ENCODE results near the gene ZC3H12C.

ZC3H12C gene

GRCh38 chr11:110077346-110077745 lies 15.8 kb upstream of the ZC3H12C start:
- no peak for DNase-seq

GRCh38 chr11:110077831-110078325 lies 15.3 kb upstream of the ZC3H12C start:
- DNase-seq, result no peak

DNA sequence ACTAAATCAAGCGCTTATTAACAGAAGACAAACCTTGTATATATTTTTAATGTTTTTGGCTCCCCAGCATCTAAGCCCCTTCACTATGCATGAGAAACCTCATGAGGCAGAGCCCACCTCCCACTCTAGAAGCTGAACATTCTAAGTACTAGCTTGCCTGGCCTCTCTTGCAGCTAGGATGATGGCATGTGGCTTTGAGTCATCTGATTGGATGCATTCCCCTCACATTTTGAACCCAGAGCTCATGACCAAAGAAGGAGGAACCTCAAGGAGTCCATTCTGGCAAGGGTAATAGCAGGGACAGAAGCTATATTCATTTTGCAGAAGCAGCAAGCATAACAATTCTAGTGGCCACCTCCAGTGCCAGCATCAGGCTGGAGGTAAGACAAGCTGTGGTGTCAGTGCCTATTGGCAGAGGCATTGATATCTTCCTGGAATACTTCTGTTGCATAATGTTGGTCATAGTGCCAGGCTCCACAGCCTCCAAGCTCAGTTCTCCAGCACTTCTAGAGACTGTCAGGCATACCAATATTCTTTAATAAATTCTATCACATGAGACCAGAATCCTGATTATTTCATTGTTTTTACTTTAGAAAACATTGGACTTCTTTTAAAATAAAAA lies 14.2 kb upstream of the ZC3H12C start:
- no peak for DNase-seq

GRCh38 chr11:110079726-110080125 lies 13.5 kb upstream of the ZC3H12C start:
- no peak for DNase-seq

DNA sequence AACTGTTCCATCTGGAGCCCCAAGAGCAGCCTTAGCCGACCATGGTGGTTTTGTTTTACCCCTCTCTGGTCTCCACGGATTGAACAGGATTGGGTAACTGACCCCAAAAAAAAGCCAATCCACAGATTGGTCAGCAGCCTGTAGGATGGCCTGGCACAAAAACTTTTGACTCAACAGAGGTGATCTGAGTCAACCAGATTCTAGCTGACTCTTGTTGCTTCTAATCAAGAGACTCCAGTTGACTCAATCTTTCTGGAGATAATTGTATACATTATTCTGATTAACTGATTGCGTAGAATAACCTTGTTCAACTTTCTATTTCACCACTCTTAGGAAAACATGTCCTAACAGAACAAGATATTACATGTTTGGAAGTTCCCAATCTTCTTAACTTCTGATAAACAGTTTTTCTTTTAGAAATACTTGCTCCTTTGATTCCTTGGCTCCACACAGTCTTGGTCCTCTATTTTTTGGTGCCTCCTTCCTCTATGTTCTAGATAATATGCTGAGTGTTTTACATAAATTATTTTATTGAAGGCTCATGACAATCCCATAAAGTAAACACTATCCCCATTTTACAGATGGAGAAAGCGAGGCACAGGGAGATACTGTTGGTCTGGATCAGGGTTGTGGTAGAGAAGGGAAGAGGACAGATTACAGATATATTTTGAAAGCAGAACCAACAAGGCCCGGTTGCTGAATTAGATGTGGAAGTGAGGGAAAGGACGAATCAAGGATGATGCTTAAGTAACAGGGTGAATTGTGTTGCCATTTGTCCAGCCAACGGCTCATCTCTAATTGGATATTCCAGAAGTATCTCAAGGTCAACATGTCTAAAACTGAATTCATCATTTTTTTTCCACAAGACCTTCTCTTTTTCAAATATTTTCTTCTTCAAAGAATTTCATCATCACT lies 11.5 kb upstream of the ZC3H12C start:
- DNase-seq, result no peak

DNA sequence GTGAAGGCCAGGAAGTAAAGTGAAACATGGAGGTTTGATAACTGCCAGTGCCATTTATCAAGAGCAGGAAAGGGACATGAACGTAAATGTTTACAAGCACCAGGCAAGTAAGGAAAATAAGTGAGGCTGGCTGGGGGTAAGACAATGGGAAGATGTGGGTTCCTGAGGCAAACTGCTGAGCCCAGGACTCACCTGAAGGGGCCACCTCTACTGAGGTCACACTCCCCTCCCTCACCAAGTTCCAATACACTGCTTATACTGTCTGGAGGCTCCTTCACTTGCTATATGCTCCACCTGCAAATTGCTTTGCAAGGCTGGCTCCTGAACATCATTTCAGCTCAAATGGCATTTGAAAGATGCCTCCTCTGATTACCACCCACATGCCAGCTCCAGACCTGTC lies 10.3 kb upstream of the ZC3H12C start:
- DNase-seq, result no peak

GRCh38 chr11:110085255-110085838 lies 7.8 kb upstream of the ZC3H12C start:
- no peak for DNase-seq

- no peak for DNase-seq
These were observed 6.3 kb upstream of the ZC3H12C start for GRCh38 chr11:110086892-110087309.

DNA sequence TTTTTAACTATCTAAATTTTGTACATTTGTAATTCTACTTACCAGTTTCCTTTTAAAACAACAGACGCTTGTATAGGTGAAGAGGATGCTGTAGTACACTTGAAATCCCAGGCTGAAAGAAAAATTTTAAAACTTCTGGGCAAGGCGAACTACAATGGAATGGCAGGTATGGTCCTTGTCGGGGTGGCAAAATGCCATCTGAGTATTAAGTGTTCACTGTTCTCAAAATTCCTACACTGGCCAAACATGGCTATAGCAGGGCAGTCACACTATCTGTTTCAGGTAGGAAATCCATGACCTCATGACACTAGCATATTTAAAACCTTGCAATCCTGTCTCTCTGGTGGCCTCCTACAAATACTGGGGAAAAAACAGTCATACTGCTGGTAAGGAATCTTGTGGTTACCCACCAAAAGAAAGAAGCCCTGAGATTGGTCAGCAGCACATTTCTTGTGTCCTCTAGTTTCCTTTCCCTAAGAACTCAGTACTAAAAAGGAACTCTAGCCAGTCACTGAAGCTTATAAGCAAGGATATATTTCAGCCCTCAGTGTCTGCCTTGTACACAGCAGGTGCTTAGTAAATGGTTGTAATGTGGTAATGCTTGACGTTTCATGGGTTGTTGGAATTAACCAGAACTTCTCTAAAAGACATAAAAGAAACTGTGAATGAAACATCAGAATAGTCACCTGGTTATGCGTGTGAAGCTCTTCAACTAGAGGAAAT lies 5.2 kb upstream of the ZC3H12C start:
- DNase-seq, result no peak

GRCh38 chr11:110088535-110089344 lies 4.5 kb upstream of the ZC3H12C start:
- no peak for DNase-seq

DNA sequence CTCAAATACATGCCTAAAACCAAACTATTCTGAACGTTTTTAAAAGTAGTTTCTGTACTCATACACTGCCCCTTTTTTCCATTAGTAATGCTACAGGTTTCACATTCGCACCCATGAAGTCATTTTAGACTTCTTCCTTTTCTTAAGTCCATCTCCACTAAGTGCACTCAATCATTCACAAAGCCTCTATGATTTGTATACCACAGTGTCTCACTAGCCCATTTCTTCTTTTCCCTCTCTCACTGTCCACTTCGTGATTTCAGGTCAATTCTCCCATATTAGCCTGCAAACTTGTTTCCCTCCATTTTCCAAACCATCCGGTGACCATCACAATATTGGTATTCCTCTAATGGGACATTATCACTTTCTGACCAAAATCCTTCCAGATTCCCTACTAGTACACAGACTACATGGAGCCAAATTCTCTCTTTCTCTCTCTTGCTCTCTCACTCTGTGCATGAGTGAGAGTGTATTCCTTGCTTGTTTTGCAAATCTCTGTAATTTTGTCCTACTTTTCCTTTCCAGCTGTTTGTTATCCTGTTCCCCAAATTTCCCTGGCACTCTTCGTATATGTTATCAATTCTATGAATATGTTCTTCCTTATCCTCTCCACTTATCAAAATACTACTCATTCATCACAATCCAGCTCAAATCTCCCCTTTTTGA lies 3.4 kb upstream of the ZC3H12C start:
- DNase-seq, result no peak

DNA sequence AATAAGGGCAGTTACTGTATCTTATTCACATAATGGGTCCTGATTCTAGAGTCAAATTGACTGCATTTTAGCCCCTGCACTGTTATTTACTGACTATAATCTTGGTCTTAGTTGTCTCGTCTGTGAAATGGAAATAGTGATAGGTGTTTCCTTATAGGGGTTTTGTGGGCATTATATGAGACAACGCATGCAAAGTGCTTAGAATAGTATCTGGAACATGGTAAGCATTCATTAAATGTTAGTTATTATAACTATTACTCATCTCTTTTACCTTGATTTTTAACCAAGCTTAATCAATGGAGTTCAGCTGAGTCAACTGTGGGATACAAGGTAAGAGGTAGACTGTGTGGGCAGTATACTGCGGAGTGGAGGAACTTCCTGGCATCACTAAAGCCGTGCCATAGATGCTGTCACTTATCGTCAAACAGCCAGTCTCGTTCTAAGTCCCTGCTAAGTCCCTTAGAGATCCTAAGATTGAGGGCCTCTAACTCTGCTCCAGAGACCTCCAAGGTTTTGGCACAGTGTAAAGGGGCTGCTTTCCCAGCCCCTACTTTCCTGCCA lies 2.6 kb upstream of the ZC3H12C start:
- DNase-seq, result no peak

- no peak for DNase-seq
These were observed 1.1 kb upstream of the ZC3H12C start for GRCh38 chr11:110092111-110092514.

DNA sequence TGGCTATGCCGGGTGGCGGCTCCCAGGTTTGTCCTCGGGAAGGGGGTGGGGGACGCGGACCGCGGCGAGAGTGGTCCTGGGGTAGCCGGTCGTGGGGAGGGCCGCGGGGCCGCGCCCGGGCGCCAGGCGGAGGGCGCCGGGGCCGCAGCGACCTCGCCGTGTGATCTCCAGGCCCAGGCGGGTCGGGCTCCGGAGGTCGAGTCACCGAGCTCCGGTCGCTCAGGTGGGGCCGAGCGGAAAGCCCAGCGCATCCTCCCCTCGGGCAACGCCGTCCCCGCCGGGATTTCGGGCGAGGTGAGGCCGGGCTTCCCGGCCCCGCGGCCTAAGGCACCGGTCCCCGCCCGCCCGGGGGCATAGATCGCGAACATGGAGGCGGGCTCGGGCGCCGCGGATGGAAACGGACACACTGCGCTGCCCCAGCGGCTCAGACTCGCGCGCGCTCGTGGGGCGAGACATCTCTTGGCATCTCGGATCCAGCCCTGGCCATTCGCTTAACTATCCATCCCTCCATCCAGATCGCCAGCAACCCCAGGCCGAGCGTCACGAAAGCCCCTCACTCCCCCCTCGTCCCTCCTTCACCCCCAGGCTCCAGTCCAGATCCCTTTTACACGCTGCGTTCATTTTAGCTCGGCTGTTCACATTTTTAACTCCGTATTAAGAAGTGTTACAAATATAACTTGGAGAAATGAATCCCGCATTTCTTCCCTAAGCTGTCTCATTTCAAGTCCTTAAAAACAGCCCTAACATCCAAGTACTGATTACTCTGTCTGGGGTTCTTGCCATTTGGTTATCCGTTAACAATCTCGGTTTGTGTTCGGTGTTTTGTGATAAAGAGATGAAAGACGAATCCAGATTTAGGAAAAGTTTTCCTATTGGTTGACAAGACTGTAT lies 460 bp downstream of the ZC3H12C start:
- peak; percentile 75 for DNase-seq

GRCh38 chr11:110094298-110095285 lies 1.4 kb downstream of the ZC3H12C start:
- no peak for DNase-seq

DNA sequence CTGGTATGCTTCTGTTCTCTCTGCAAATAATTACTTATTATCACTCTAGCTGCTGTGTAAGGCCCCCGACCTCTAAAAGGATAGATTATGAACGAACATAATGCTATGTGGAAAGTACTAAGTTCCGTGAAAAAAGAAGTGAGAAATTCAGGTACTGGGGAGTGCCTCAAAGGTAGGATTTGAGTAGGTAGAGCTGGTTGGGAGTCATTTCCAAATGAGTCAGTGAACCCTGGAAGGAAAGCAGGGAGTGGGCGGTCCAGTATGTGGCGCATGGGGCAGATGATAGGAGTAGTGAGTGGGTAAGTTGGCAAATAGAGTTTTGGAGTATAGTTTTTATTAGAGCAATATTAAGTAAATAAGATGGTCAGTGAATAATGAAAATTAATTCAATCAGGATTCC lies 2.4 kb downstream of the ZC3H12C start:
- DNase-seq, result no peak

DNA sequence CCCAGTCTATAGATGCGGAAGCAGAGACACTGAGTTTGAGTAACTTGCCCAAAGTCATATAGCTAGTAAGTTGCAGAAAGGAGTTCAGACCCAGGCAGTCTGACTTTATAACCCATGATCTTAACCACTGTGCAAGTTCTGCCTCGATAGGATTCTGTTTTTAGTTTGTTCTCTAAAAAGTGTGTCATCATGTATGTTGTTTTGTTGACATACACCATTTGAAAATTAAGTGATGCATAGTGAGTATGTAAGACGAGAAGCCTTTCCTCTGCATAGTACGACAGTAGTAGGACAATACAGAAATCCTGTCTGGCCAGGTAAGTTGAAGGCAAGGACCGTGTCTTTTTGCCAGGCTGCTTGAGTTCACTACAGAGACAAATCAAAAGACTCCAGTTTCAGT lies 3.3 kb downstream of the ZC3H12C start:
- DNase-seq, result peak; percentile 92

- no peak for DNase-seq
These were observed 4.3 kb downstream of the ZC3H12C start for GRCh38 chr11:110097459-110098012.

DNA sequence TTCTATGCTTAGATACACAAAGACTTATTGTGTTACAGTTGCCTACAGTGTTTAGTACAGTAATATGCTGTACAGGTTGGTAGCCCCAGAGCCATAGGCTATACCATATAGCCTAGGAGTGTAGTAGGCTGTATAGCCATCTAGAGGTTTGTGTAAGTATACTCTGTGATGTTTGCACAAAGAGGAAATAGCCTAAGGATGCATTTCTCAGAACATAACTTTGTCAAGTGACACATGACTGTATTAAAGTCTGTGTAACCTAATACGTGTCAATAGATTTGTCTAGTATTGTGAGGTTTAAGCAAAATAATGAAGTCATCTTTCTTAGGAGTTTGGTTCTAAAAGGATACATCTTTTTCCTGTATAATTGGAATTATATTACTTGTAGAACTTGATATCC lies 5.5 kb downstream of the ZC3H12C start:
- no peak for DNase-seq

Data from DMS79 treated with DMSO at 0.1 percent for 48 hours (cell line).